AG09319 (cell line): ENCODE measurements around the gene CUBN.

ENCODE experiments used
- DNase-seq: peaks from one replicate; pipeline ENCODE4 v3.0.0-alpha.2; 2010; ENCODE audit warnings: low read depth; ENCODE audit errors: extremely low read depth
- CTCF ChIP-seq: IDR thresholded peaks from 2 replicates; pipeline ENCODE4 v1.5.1; 2011; ENCODE audit warnings: low read depth, mild to moderate bottlenecking, inconsistent platforms, low read length, moderate library complexity

The CUBN gene

GRCh38 chr10:16929069-16929468 is 200.5 kb downstream of the CUBN start:
- TF ChIP-seq CTCF, result no peak
- no peak for DNase-seq

- DNase-seq, result no peak
These were observed 202.1 kb downstream of the CUBN start for GRCh38 chr10:16927546-16927945.

GRCh38 chr10:16923726-16924125 is 205.9 kb downstream of the CUBN start:
- DNase-seq, result no peak
- no peak for TF ChIP-seq CTCF

More at GRCh38 chr10:16927546-16927945, 202.1 kb downstream of the CUBN start:
- no peak for TF ChIP-seq CTCF

GRCh38 chr10:16923309-16923708 is 206.3 kb downstream of the CUBN start:
- TF ChIP-seq CTCF, result no peak
- no peak for DNase-seq

- TF ChIP-seq CTCF, result no peak
- DNase-seq, result no peak
These were observed 210.3 kb downstream of the CUBN start for GRCh38 chr10:16919121-16919982.

GRCh38 chr10:16916496-16916895 is 213.1 kb downstream of the CUBN start:
- no peak for DNase-seq
- no peak for TF ChIP-seq CTCF

- DNase-seq, result no peak
- no peak for TF ChIP-seq CTCF
These were observed 214.3 kb downstream of the CUBN start for GRCh38 chr10:16915300-16915699.
